ENCODE data around the gene GARIN5B. TPM values are rescaled to one million over a fixed set of nuclear protein-coding genes. Genes with fewer than 3 reads are reported as not detected.

The GARIN5B gene
- polyA plus RNA-seq, 3 donors = not detected

DNA sequence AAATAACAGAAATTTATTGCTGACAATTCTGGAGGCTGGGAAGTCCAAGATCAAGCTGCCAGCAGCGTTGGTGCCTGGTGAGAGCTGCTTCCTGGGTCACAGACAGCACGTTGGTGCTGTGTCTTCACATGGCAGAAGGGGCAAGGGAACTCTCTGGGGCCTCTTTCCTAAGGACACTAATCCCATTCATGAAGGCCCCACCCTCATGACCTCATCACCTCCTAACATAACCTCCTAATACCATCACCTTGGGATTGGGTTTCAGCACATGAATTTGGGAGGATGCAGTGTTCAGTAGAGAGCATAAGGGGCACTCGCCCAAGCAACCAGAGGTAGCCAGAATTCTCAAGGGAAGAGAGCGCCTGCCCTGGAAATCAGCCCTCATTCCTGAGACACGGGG, 53.6 kb downstream of the GARIN5B start:
- peaks cover 11% of the 10 kb centered on the region for H3K4me1 Mint-ChIP-seq
- Histone ChIP-seq H3K27ac (ENCODE audit: low read depth in 1 of 2, low read length in 2 of 2) (no peak overlapping the region), H3K36me3 (replicated peaks in 1 of 2; ENCODE audit: control insufficient read depth in 1 of 2, insufficient read depth in 2 of 2, low read length in 2 of 2) (peaks cover 15 to 21% of the 10 kb centered on the region in 2 donors), H3K9me3 (replicated peaks in 1 of 2; ENCODE audit: control insufficient read depth in 1 of 2, insufficient read depth in 1 of 2, low read length in 2 of 2) (peaks cover 0 to 13% of the 10 kb centered on the region in 2 donors), H3K4me2 (replicated peaks; ENCODE audit: extremely low read depth, low read length, poor library complexity, severe bottlenecking) (no peak overlapping the region), H3K79me2 (ENCODE audit: insufficient read depth, low read length) (no peaks in the 10 kb centered on the region), H3K4me3 (replicated peaks in 1 of 3; ENCODE audit: low read depth in 2 of 3, low read length in 3 of 3) (no peak overlapping the region), H3K27me3 (ENCODE audit: control insufficient read depth in 2 of 2, insufficient read depth in 2 of 2, low read length in 2 of 2) (no peaks in the 10 kb centered on the region), H4K20me1 (ENCODE audit: insufficient read depth, low read length) (peaks cover 37% of the 10 kb centered on the region), H2AFZ (ENCODE audit: insufficient read depth, low read depth, low read length, poor library complexity, severe bottlenecking) (no peak overlapping the region), H3K9ac (ENCODE audit: insufficient read depth, low read length, poor library complexity, severe bottlenecking) (no peak overlapping the region), H3K4me1 (ENCODE audit: control insufficient read depth in 1 of 2, insufficient read depth in 2 of 2, low read length in 2 of 2) (no peaks in the 10 kb centered on the region)
- intact Hi-C loops (cut with micrococcal nuclease) = no loop called here
- H3K9me3 Mint-ChIP-seq = peaks cover 0 to 13% (median 6%) of the 10 kb centered on the region in 7 donors
- peak overlapping the region in 1 of 7 donors; percentile 13 for H3K27ac Mint-ChIP-seq
- peaks cover 20 to 24% of the 10 kb centered on the region in 2 donors for H3K36me3 Mint-ChIP-seq
- no peak overlapping the region for H3K4me3 Mint-ChIP-seq
- TF ChIP-seq, protein P1, sequence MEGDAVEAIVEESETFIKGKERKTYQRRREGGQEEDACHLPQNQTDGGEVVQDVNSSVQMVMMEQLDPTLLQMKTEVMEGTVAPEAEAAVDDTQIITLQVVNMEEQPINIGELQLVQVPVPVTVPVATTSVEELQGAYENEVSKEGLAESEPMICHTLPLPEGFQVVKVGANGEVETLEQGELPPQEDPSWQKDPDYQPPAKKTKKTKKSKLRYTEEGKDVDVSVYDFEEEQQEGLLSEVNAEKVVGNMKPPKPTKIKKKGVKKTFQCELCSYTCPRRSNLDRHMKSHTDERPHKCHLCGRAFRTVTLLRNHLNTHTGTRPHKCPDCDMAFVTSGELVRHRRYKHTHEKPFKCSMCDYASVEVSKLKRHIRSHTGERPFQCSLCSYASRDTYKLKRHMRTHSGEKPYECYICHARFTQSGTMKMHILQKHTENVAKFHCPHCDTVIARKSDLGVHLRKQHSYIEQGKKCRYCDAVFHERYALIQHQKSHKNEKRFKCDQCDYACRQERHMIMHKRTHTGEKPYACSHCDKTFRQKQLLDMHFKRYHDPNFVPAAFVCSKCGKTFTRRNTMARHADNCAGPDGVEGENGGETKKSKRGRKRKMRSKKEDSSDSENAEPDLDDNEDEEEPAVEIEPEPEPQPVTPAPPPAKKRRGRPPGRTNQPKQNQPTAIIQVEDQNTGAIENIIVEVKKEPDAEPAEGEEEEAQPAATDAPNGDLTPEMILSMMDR (IDR thresholded peaks at IDR 0.05) = no peak
- H3K27me3 Mint-ChIP-seq (ENCODE audit: low read depth in 3 of 3) = peaks cover 0 to 3% (median 2%) of the 10 kb centered on the region in 3 donors
- WGBS (ENCODE audit: insufficient coverage) = 91% methylated on average over 5 of the region's 5 CpGs
- no peak for DNase-seq

DNA sequence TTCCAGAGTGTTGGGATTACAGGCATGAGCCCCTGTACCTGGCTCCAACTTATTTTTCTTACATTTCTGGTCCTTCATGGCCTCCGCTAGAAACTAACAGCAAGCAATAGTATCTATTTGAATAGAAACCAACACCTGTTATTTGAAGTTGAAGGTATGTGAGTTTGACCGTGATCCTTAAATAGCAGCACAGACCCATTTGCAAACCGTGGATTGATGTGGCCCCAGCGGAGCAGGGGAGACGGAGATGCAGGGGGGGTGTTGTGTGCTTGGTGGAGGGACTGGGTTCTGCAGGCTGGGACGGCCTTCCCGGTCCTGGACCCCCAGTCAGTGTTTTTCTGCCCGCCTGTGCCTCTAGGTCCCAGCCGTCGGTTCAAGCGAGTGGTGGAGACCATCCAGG, 54.8 kb downstream of the GARIN5B start:
- intact Hi-C loops (cut with micrococcal nuclease) = no loop called here
- H3K27me3 ChIP-seq (ENCODE audit: control insufficient read depth in 2 of 2, insufficient read depth in 2 of 2, low read length in 2 of 2) = no peaks in the 10 kb centered on the region
- H3K9ac ChIP-seq (ENCODE audit: insufficient read depth, low read length, poor library complexity, severe bottlenecking) = no peak overlapping the region
- no peaks in the 10 kb centered on the region for H3K4me1 ChIP-seq (ENCODE audit: control insufficient read depth in 1 of 2, insufficient read depth in 2 of 2, low read length in 2 of 2)
- peaks cover 8 to 9% of the 10 kb centered on the region in 2 donors for H3K36me3 ChIP-seq (replicated peaks in 1 of 2; ENCODE audit: control insufficient read depth in 1 of 2, insufficient read depth in 2 of 2, low read length in 2 of 2)
- H2AFZ ChIP-seq (ENCODE audit: insufficient read depth, low read depth, low read length, poor library complexity, severe bottlenecking) = no peak overlapping the region
- H3K79me2 ChIP-seq (ENCODE audit: insufficient read depth, low read length) = no peaks in the 10 kb centered on the region
- TF ChIP-seq, protein P1 (IDR thresholded peaks at IDR 0.05) = no peak
- no peak overlapping the region for H3K27ac ChIP-seq (ENCODE audit: low read depth in 1 of 2, low read length in 2 of 2)
- H4K20me1 ChIP-seq (ENCODE audit: insufficient read depth, low read length) = peaks cover 26% of the 10 kb centered on the region
- H3K9me3 ChIP-seq (replicated peaks in 1 of 2; ENCODE audit: control insufficient read depth in 1 of 2, insufficient read depth in 1 of 2, low read length in 2 of 2) = peaks cover 0 to 13% of the 10 kb centered on the region in 2 donors
- no peak overlapping the region for H3K4me3 Mint-ChIP-seq
- WGBS (ENCODE audit: insufficient coverage) = 100% methylated on average over 7 of the region's 11 CpGs
- peaks cover 0 to 3% (median 2%) of the 10 kb centered on the region in 3 donors for H3K27me3 Mint-ChIP-seq (ENCODE audit: low read depth in 3 of 3)
- peaks cover 0 to 13% (median 6%) of the 10 kb centered on the region in 7 donors for H3K9me3 Mint-ChIP-seq
- H3K4me3 ChIP-seq (replicated peaks in 1 of 3; ENCODE audit: low read depth in 2 of 3, low read length in 3 of 3) = no peak overlapping the region
- peaks cover 9 to 12% of the 10 kb centered on the region in 2 donors for H3K36me3 Mint-ChIP-seq
- H3K27ac Mint-ChIP-seq = no peak overlapping the region
- no peak for DNase-seq
- H3K4me2 ChIP-seq (replicated peaks; ENCODE audit: extremely low read depth, low read length, poor library complexity, severe bottlenecking) = no peak overlapping the region
- H3K4me1 Mint-ChIP-seq = peaks cover 5% of the 10 kb centered on the region
